Measurements from ENCODE around the gene CTAGE15. TPM values are rescaled to one million over a fixed set of nuclear protein-coding genes. Genes with fewer than 3 reads are reported as not detected.
"Not testable (repeated sequence)": the region's sequence is repeated elsewhere in the genome, so short reads cannot be mapped to it uniquely, and the experiment has no call there.

The CTAGE15 gene
- total RNA-seq, 1 donor from 2014 or later = 0.21 TPM

GRCh38 chr7:143589897-143590296 lies 18.3 kb downstream of the CTAGE15 start:
- H3K4me3 ChIP-seq; intact Hi-C loops (cut with DNase I); H3K9me3 ChIP-seq; H3K27me3 ChIP-seq; DNase-seq (ENCODE audit: low spot score in 2 of 2); H3K27ac ChIP-seq; H3K36me3 ChIP-seq; H3K4me1 ChIP-seq: not testable (repeated sequence)

- H3K4me3 ChIP-seq; H3K9me3 ChIP-seq; H3K27ac ChIP-seq; H3K36me3 ChIP-seq; H3K27me3 ChIP-seq; H3K4me1 ChIP-seq; intact Hi-C loops (cut with DNase I): not testable (repeated sequence)
- peak in 1 of 2 donors; percentile 43 for DNase-seq (ENCODE audit: low spot score in 2 of 2)
Measured at GRCh38 chr7:143598086-143598485, 26.5 kb downstream of the CTAGE15 start.

- H3K4me3 ChIP-seq; H3K9me3 ChIP-seq; H3K27ac ChIP-seq; H3K27me3 ChIP-seq; H3K4me1 ChIP-seq; intact Hi-C loops (cut with DNase I); DNase-seq (ENCODE audit: low spot score in 2 of 2); H3K36me3 ChIP-seq: not testable (repeated sequence)
Measured at GRCh38 chr7:143603549-143603948, 31.9 kb downstream of the CTAGE15 start.

GRCh38 chr7:143606088-143606487 lies 34.5 kb downstream of the CTAGE15 start:
- H3K9me3 ChIP-seq; H3K27ac ChIP-seq; H3K4me1 ChIP-seq; H3K4me3 ChIP-seq; H3K36me3 ChIP-seq; intact Hi-C loops (cut with DNase I); DNase-seq (ENCODE audit: low spot score in 2 of 2); H3K27me3 ChIP-seq: not testable (repeated sequence)

GRCh38 chr7:143615545-143615944 lies 43.9 kb downstream of the CTAGE15 start:
- H3K9me3 ChIP-seq; H3K27me3 ChIP-seq; intact Hi-C loops (cut with DNase I); H3K4me1 ChIP-seq; H3K36me3 ChIP-seq; H3K27ac ChIP-seq; H3K4me3 ChIP-seq; DNase-seq (ENCODE audit: low spot score in 2 of 2): not testable (repeated sequence)

GRCh38 chr7:143617204-143617603 lies 45.6 kb downstream of the CTAGE15 start:
- DNase-seq (ENCODE audit: low spot score in 2 of 2); H3K4me3 ChIP-seq; H3K4me1 ChIP-seq; H3K27me3 ChIP-seq; intact Hi-C loops (cut with DNase I); H3K36me3 ChIP-seq; H3K27ac ChIP-seq; H3K9me3 ChIP-seq: not testable (repeated sequence)

- H3K9me3 ChIP-seq; H3K36me3 ChIP-seq; H3K27ac ChIP-seq; intact Hi-C loops (cut with DNase I); H3K27me3 ChIP-seq; H3K4me1 ChIP-seq; H3K4me3 ChIP-seq: not testable (repeated sequence)
- DNase-seq (ENCODE audit: low spot score in 2 of 2) = peak in 1 of 2 donors; percentile 8
- TF ChIP-seq CTCF (IDR thresholded peaks at IDR 0.05) = peak in 1 of 3 experiments; percentile 45
Measured at GRCh38 chr7:143620058-143620457, 48.5 kb downstream of the CTAGE15 start.

- H3K4me3 ChIP-seq = peak within 1 kb of the TSS in 1 of 2 donors; percentile 53
- H3K36me3 ChIP-seq; H3K27me3 ChIP-seq; H3K4me1 ChIP-seq; H3K9me3 ChIP-seq; intact Hi-C loops (cut with DNase I); H3K27ac ChIP-seq: not testable (repeated sequence)
- peak in 1 of 2 donors; percentile 56 for DNase-seq (ENCODE audit: low spot score in 2 of 2)
Measured at GRCh38 chr7:143620646-143621045, 49.0 kb downstream of the CTAGE15 start, which contains the start of gene TCAF2. TCAF2 (plus strand) TSS chr7:143620974.

GRCh38 chr7:143621175-143621574 lies 49.6 kb downstream of the CTAGE15 start:
- H3K9me3 ChIP-seq; H3K4me1 ChIP-seq; intact Hi-C loops (cut with DNase I); H3K36me3 ChIP-seq; H3K4me3 ChIP-seq; DNase-seq (ENCODE audit: low spot score in 2 of 2); H3K27ac ChIP-seq; H3K27me3 ChIP-seq: not testable (repeated sequence)

- H3K27me3 ChIP-seq; H3K4me3 ChIP-seq; H3K4me1 ChIP-seq; H3K27ac ChIP-seq; H3K9me3 ChIP-seq; H3K36me3 ChIP-seq; intact Hi-C loops (cut with DNase I); DNase-seq (ENCODE audit: low spot score in 2 of 2): not testable (repeated sequence)
Measured at GRCh38 chr7:143622130-143622529, 50.5 kb downstream of the CTAGE15 start.

Other genes with a start within 250 kb of the CTAGE15 start
- gene FAM131B, start 209.1 kb upstream of the CTAGE15 start, total RNA-seq = 0.53 TPM
- gene ZYX, start 190.5 kb upstream of the CTAGE15 start, total RNA-seq = 320 TPM
- not detected for gene EPHA1, start 162.9 kb upstream of the CTAGE15 start, total RNA-seq
- not detected for gene TAS2R60, start 128.3 kb upstream of the CTAGE15 start, total RNA-seq
- gene TAS2R41, start 93.9 kb upstream of the CTAGE15 start, total RNA-seq = not detected
- gene TCAF2, start 49.2 kb downstream of the CTAGE15 start, total RNA-seq = 0.64 TPM
- not detected for gene CTAGE6, start 185.9 kb downstream of the CTAGE15 start, total RNA-seq

All from ascending aorta (tissue), 2 donors.